ENCODE measurements around the gene SPC25.

DNA sequence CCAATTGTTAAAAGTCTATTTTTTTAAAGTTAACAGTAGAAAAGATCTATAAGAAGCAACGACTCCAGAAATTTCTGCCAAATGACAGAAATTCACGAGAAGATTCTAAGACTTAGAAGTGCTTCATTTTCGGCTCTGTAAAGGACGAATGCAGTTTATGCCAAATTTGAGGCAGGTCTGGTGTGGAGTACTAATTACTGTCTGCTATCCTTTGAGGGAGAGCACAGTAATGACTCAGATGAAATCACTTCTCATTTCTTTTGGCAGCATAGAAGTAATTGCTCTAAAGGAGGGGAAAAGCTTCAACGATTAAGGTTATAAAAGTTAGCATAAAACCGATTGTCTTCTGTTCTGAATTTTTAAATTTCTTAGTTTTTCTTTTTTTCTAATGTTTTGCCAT lies 22.2 kb upstream of the SPC25 start:
- TF ChIP-seq MYNN (CRISPR knock-in tag; IDR thresholded peaks at IDR 0.05; ENCODE audit: low read depth) (no peak), E2F1 (CRISPR knock-in tag; IDR thresholded peaks at IDR 0.05) (no peak), POLR2AphosphoS5 (IDR thresholded peaks at IDR 0.05; ENCODE audit: low read depth, low read length) (no peak), EZH2 (conservative IDR thresholded peaks at IDR 0.05; ENCODE audit: low read depth, low read length) (no peak), SRF (IDR thresholded peaks at IDR 0.05; ENCODE audit: low read depth, low read length) (no peak), PAX8 (CRISPR knock-in tag; IDR thresholded peaks at IDR 0.05; ENCODE audit: borderline replicate concordance) (no peak), ZNF12 (CRISPR knock-in tag; IDR thresholded peaks at IDR 0.05) (no peak), ZNF414 (CRISPR knock-in tag; IDR thresholded peaks at IDR 0.05) (no peak), ZSCAN12 (CRISPR knock-in tag; IDR thresholded peaks at IDR 0.05) (no peak)
- TF ChIP-seq, protein P1, sequence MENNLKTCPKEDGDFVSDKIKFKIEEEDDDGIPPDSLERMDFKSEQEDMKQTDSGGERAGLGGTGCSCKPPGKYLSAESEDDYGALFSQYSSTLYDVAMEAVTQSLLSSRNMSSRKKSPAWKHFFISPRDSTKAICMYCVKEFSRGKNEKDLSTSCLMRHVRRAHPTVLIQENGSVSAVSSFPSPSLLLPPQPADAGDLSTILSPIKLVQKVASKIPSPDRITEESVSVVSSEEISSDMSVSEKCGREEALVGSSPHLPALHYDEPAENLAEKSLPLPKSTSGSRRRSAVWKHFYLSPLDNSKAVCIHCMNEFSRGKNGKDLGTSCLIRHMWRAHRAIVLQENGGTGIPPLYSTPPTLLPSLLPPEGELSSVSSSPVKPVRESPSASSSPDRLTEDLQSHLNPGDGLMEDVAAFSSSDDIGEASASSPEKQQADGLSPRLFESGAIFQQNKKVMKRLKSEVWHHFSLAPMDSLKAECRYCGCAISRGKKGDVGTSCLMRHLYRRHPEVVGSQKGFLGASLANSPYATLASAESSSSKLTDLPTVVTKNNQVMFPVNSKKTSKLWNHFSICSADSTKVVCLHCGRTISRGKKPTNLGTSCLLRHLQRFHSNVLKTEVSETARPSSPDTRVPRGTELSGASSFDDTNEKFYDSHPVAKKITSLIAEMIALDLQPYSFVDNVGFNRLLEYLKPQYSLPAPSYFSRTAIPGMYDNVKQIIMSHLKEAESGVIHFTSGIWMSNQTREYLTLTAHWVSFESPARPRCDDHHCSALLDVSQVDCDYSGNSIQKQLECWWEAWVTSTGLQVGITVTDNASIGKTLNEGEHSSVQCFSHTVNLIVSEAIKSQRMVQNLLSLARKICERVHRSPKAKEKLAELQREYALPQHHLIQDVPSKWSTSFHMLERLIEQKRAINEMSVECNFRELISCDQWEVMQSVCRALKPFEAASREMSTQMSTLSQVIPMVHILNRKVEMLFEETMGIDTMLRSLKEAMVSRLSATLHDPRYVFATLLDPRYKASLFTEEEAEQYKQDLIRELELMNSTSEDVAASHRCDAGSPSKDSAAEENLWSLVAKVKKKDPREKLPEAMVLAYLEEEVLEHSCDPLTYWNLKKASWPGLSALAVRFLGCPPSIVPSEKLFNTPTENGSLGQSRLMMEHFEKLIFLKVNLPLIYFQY (CRISPR knock-in tag; IDR thresholded peaks at IDR 0.05; ENCODE audit: borderline replicate concordance), result no peak
- TF ChIP-seq, protein P2, sequence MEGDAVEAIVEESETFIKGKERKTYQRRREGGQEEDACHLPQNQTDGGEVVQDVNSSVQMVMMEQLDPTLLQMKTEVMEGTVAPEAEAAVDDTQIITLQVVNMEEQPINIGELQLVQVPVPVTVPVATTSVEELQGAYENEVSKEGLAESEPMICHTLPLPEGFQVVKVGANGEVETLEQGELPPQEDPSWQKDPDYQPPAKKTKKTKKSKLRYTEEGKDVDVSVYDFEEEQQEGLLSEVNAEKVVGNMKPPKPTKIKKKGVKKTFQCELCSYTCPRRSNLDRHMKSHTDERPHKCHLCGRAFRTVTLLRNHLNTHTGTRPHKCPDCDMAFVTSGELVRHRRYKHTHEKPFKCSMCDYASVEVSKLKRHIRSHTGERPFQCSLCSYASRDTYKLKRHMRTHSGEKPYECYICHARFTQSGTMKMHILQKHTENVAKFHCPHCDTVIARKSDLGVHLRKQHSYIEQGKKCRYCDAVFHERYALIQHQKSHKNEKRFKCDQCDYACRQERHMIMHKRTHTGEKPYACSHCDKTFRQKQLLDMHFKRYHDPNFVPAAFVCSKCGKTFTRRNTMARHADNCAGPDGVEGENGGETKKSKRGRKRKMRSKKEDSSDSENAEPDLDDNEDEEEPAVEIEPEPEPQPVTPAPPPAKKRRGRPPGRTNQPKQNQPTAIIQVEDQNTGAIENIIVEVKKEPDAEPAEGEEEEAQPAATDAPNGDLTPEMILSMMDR (CRISPR knock-in tag; IDR thresholded peaks at IDR 0.05), result no peak

All from HepG2 (cell line).